HuH-7.5 (cell line): ENCODE measurements around the gene RPL18.
"Not testable (repeated sequence)": the region's sequence is repeated elsewhere in the genome, so short reads cannot be mapped to it uniquely, and the experiment has no call there.

Experiments used
- DNase-seq: peaks from one replicate; pipeline ENCODE4 v3.0.0; 2011; ENCODE audit warnings: low spot score

RPL18 gene

GRCh38 chr19:48644839-48645619 lies 26.1 kb upstream of the RPL18 start:
- no peak for DNase-seq

GRCh38 chr19:48644355-48644754 lies 25.4 kb upstream of the RPL18 start:
- DNase-seq, result no peak

- DNase-seq, result no peak
Observed at GRCh38 chr19:48642862-48643261, 23.9 kb upstream of the RPL18 start.

- no peak for DNase-seq
Observed at GRCh38 chr19:48641850-48642249, 22.9 kb upstream of the RPL18 start.

GRCh38 chr19:48639483-48640375 lies 20.8 kb upstream of the RPL18 start:
- DNase-seq, result no peak

- no peak for DNase-seq
Observed at GRCh38 chr19:48638831-48639381, 19.9 kb upstream of the RPL18 start.

- DNase-seq, result peak; percentile 78
Observed at GRCh38 chr19:48637948-48638830, 19.2 kb upstream of the RPL18 start.

- DNase-seq, result peak; percentile 97
Observed at GRCh38 chr19:48637449-48637947, 18.5 kb upstream of the RPL18 start.

- no peak for DNase-seq
Observed at GRCh38 chr19:48636859-48637448, 18.0 kb upstream of the RPL18 start, which contains the start of gene DBP. DBP (minus strand) TSS chr19:48637379; CDS start chr19:48636994, 385 bp downstream.

GRCh38 chr19:48635966-48636858 lies 17.2 kb upstream of the RPL18 start:
- no peak for DNase-seq

- peak; percentile 86 for DNase-seq
Observed at GRCh38 chr19:48635263-48635965, 16.4 kb upstream of the RPL18 start.

- peak; percentile 96 for DNase-seq
Observed at GRCh38 chr19:48634424-48635262, 15.7 kb upstream of the RPL18 start.

- no peak for DNase-seq
Observed at GRCh38 chr19:48634036-48634342, 15.0 kb upstream of the RPL18 start.

- no peak for DNase-seq
Observed at GRCh38 chr19:48633148-48634035, 14.4 kb upstream of the RPL18 start.

- no peak for DNase-seq
Observed at GRCh38 chr19:48632692-48633147, 13.7 kb upstream of the RPL18 start.

- not testable (repeated sequence) for DNase-seq
Observed at GRCh38 chr19:48632286-48632685, 13.3 kb upstream of the RPL18 start.

- DNase-seq, result no peak
Observed at GRCh38 chr19:48631225-48631624, 12.2 kb upstream of the RPL18 start.
